ENCODE measurements around the gene VSTM5.

GRCh38 chr11:93841446-93841845, 9.0 kb downstream of the VSTM5 start:
- TF ChIP-seq FOXP4 (CRISPR knock-in tag; IDR thresholded peaks at IDR 0.05): no peak
- no peak for TF ChIP-seq E2F1 (CRISPR knock-in tag; IDR thresholded peaks at IDR 0.05)
- TF ChIP-seq FOXK1 (CRISPR knock-in tag; IDR thresholded peaks at IDR 0.05): no peak
- TF ChIP-seq, protein P1, sequence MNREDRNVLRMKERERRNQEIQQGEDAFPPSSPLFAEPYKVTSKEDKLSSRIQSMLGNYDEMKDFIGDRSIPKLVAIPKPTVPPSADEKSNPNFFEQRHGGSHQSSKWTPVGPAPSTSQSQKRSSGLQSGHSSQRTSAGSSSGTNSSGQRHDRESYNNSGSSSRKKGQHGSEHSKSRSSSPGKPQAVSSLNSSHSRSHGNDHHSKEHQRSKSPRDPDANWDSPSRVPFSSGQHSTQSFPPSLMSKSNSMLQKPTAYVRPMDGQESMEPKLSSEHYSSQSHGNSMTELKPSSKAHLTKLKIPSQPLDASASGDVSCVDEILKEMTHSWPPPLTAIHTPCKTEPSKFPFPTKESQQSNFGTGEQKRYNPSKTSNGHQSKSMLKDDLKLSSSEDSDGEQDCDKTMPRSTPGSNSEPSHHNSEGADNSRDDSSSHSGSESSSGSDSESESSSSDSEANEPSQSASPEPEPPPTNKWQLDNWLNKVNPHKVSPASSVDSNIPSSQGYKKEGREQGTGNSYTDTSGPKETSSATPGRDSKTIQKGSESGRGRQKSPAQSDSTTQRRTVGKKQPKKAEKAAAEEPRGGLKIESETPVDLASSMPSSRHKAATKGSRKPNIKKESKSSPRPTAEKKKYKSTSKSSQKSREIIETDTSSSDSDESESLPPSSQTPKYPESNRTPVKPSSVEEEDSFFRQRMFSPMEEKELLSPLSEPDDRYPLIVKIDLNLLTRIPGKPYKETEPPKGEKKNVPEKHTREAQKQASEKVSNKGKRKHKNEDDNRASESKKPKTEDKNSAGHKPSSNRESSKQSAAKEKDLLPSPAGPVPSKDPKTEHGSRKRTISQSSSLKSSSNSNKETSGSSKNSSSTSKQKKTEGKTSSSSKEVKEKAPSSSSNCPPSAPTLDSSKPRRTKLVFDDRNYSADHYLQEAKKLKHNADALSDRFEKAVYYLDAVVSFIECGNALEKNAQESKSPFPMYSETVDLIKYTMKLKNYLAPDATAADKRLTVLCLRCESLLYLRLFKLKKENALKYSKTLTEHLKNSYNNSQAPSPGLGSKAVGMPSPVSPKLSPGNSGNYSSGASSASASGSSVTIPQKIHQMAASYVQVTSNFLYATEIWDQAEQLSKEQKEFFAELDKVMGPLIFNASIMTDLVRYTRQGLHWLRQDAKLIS (CRISPR knock-in tag; IDR thresholded peaks at IDR 0.05; ENCODE audit: borderline replicate concordance): no peak
- TF ChIP-seq USF1 (CRISPR knock-in tag; IDR thresholded peaks at IDR 0.05): no peak
- TF ChIP-seq ELF4 (CRISPR knock-in tag; IDR thresholded peaks at IDR 0.05; ENCODE audit: low read depth): no peak
- TF ChIP-seq TP53 (CRISPR knock-in tag; IDR thresholded peaks at IDR 0.05): no peak

Data from WTC11 (cell line).